Measurements from ENCODE around the gene KLHDC4.
"Not testable (repeated sequence)": the region's sequence is repeated elsewhere in the genome, so short reads cannot be mapped to it uniquely, and the experiment has no call there.

Gene KLHDC4

GRCh38 chr16:87792205-87792565 lies 26.4 kb upstream of the KLHDC4 start:
- TF ChIP-seq, protein P1, sequence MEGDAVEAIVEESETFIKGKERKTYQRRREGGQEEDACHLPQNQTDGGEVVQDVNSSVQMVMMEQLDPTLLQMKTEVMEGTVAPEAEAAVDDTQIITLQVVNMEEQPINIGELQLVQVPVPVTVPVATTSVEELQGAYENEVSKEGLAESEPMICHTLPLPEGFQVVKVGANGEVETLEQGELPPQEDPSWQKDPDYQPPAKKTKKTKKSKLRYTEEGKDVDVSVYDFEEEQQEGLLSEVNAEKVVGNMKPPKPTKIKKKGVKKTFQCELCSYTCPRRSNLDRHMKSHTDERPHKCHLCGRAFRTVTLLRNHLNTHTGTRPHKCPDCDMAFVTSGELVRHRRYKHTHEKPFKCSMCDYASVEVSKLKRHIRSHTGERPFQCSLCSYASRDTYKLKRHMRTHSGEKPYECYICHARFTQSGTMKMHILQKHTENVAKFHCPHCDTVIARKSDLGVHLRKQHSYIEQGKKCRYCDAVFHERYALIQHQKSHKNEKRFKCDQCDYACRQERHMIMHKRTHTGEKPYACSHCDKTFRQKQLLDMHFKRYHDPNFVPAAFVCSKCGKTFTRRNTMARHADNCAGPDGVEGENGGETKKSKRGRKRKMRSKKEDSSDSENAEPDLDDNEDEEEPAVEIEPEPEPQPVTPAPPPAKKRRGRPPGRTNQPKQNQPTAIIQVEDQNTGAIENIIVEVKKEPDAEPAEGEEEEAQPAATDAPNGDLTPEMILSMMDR (IDR thresholded peaks at IDR 0.05; ENCODE audit: borderline replicate concordance, insufficient read depth, low read depth, low read length), result no peak
- no peak overlapping the region for H3K4me3 ChIP-seq (ENCODE audit: low read depth, low read length)

GRCh38 chr16:87791295-87792204 lies 25.8 kb upstream of the KLHDC4 start:
- H3K4me3 ChIP-seq (ENCODE audit: low read depth, low read length), result no peak overlapping the region
- TF ChIP-seq, protein P1 (IDR thresholded peaks at IDR 0.05; ENCODE audit: borderline replicate concordance, insufficient read depth, low read depth, low read length), result no peak

DNA sequence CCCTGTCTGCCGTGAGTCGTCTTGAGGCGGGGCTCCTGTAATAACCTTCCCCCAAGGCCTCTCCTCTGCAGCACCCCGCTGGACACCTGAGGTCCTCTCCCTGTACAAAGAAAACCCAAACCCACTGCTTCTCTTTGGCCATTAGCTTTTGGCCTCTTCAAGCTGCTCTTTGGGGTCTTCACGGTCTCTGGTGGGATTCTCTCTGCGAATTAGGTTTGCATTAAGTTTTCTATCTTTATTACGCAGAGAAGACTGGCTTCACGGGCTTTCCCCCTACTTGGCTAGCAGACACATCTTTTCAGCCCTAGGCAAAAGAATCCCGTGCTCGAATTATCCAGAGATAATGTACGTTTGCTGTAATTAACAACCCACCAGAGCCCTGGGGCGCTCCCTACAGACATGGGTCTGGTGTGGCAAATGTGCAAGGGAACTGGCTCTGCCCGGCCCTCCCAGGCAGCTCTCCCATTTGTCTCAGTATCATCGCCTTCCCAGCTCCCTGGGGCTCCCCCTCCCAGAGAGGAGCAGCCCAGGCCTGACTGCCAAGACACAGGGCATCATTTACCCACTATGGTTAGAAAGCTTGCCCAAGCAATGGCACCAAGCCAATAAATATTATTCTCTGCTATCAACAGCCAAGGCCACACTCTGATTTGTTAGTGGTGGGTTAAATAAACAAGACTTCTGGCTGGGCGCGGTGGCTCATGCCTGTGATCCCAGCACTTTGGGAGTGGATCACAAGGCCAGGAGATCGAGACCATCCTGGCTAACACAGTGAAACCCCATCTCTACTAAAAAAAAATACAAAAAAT lies 24.7 kb upstream of the KLHDC4 start:
- TF ChIP-seq, protein P1 (IDR thresholded peaks at IDR 0.05; ENCODE audit: borderline replicate concordance, insufficient read depth, low read depth, low read length), result no peak

DNA sequence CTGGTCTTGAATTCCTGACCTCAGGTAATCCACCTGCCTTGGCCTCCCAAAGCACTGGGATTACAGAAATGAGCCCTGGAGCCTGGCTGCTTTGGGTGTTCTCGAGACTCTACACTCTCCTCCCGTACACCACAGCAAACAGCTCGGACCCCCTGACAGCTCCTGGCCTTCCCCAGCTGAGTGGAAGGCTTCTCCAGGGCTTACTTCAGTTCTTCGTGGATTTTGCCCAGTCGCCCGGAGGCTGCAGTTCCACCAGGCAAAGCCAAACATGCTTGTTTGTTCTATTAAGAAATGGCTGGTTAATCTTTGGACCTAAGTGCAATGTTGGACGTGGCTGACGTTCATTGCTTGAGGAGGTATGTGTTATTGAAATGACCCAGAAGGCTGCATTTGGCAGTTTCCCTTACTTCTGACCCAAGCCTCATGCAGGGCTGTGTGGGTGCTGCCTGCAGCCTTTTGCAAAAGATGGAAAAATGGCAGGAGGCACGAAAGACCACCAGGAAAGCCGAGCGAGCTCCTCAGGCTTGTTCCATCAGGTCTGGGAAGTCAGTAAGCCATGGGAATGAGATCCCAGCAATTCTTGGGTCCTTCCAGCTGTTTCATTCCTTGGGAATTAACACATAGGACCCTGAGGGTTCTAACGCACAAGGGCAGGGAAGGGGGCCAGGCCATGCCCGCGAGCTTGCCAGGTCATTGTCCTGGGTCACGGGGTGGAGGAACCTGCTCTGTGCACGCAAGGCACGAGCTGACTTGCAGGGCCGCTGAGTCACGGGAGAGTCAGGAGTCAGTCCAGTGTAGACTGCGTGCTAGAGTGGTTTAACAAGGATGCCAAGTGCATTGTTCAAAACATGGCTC lies 23.9 kb upstream of the KLHDC4 start:
- no peak overlapping the region for H3K4me3 ChIP-seq (ENCODE audit: low read depth, low read length)
- TF ChIP-seq, protein P1 (IDR thresholded peaks at IDR 0.05; ENCODE audit: borderline replicate concordance, insufficient read depth, low read depth, low read length), result no peak

More for the DNA sequence above, 24.7 kb upstream of the KLHDC4 start:
- H3K4me3 ChIP-seq (ENCODE audit: low read depth, low read length), result no peak overlapping the region

DNA sequence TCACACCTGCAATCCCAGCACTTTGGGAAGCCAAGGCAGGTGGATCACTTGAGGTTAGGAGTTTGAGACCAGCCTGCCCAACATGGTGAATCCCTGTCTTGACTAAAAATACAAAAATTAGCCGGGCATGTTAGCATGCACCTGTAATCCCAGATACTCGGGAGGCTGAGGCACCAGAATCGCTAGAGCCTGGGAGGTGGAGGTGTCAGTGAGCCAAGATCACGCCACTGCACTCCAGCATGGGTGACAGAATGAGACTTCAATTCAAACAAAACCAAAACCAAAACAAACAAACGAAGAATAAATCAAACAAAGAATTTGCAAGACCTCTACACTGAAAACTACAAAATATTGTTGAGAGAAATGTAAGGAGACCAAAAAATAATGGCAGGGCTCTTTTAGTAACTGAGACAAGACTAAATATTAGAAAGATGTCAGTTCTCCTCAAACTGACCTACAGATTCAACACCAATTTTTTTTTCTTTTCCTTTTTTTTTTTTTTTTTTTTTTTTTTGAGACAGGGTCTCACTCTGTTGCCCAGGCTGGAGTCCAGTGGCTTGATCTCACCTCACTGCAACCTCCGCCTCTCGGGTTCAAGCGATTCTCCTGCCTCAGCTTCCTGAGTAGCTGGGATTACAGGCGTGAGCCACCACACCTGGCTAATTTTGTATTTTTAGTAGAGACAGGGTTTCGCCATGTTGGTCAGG lies 23.1 kb upstream of the KLHDC4 start:
- H3K4me3 ChIP-seq (ENCODE audit: low read depth, low read length), result not testable (repeated sequence)

GRCh38 chr16:87787451-87788091 lies 21.8 kb upstream of the KLHDC4 start:
- not testable (repeated sequence) for H3K4me3 ChIP-seq (ENCODE audit: low read depth, low read length)

DNA sequence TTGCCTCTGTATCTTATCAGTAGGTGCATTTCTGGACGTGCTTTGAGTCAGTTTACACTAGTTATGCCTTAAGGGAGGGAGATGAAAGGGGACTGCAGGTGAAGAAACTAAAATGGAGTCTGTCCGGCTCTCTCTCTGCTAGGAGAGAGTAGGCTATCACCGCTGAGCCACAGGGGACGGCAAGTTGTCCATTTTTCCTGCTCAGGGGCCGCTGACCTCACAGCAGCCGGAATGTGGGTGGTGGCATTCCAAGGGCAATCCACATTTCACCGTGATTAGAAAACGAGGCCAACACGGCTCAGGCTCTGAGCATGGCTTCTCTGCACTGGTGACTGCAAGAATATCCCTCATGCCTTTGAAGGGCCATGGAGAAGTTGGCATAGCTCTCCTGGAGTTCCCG lies 19.0 kb upstream of the KLHDC4 start:
- H3K4me3 ChIP-seq (ENCODE audit: low read depth, low read length), result no peak overlapping the region
- TF ChIP-seq, protein P1 (IDR thresholded peaks at IDR 0.05; ENCODE audit: borderline replicate concordance, insufficient read depth, low read depth, low read length), result no peak
